HCT116 (cell line): ENCODE measurements around the gene ACSL3. TPM values are rescaled to one million over a fixed set of nuclear protein-coding genes. Genes with fewer than 3 reads are reported as not detected.

Experiments
- ATAC-seq: fragments of 200-7000 bp; cut with Tn5 transposase; 2 replicates; pipeline ENCODE4 v1.9.1; 2020; ENCODE audit warnings: mild to moderate bottlenecking, moderate library complexity
- BruUV-seq: library from RNA; stranded (reverse); fragments of 400-500 nt; replicated peaks from 2 replicates; lab custom pipeline; 2021; lab: Mats Ljungman, UMichigan
- CTCF ChIA-PET: fragments of 300-600 bp; sonication (Branson Sonifier 250); formaldehyde crosslinking; loops from one replicate; lab custom pipeline; 2021; ENCODE audit warnings: antibody characterized with exemption; lab: Charles Lee
- POLR2A ChIA-PET: fragments of 300-600, 350-600 bp; sonication (Branson Sonifier 250); formaldehyde crosslinking; loops from one replicate; lab custom pipeline; 2021; ENCODE audit warnings: antibody characterized with exemption; lab: Charles Lee
- RAD21 ChIA-PET, 2 experiments: fragments of 300-600 bp; sonication (Branson Sonifier 250); formaldehyde crosslinking; loops; one replicate each; lab custom pipeline; 2023; ENCODE audit warnings: low total read pairs in 2 of 2; ENCODE audit not compliant: uncharacterized antibody in 2 of 2, unreplicated experiment in 2 of 2, low non-redundant PET in 1 of 2; lab: Charles Lee
- DNase-seq: peaks from one replicate; pipeline ENCODE4 v3.0.0-alpha.2; 2010; ENCODE audit warnings: low read depth, low spot score
- H2AFZ ChIP-seq: fragments of 200-600 bp; shearing (Covaris generic), sonication (generic); 2 replicates; pipeline ENCODE4 v1.6.1; 2017; ENCODE audit warnings: low read depth, mixed run types, mixed read lengths, antibody characterized with exemption, low read length; ENCODE audit not compliant: poor library complexity, severe bottlenecking
- H3K27ac ChIP-seq: 2 replicates; pipeline ENCODE4 v1.5.1; 2012; ENCODE audit warnings: low read depth, low read length
- H3K27me3 ChIP-seq: fragments of 200-600 bp; sonication (generic); 2 replicates; pipeline ENCODE4 v1.6.1; 2016; ENCODE audit warnings: mixed run types, low read length, mixed read lengths; ENCODE audit not compliant: insufficient read depth
- H3K36me3 ChIP-seq, 2 experiments: fragments of 200-500 bp in 1 of 2; fragments of 200-600 bp in 1 of 2; sonication (Bioruptor generic) in 1 of 2; sonication (generic) in 1 of 2; 2 replicates each; pipeline versions ENCODE4 v1.5.1 to v1.6.1; 2014 to 2016; ENCODE audit warnings: low read length in 2 of 2, inconsistent platforms in 1 of 2, mixed read lengths in 1 of 2, mixed run types in 1 of 2; ENCODE audit not compliant: insufficient read depth in 2 of 2, control insufficient read depth in 1 of 2
- H3K4me1 ChIP-seq, 2 experiments: fragments of 200-600 bp in 1 of 2; sonication (generic) in 1 of 2; 2 replicates each; pipeline versions ENCODE4 v1.5.1 to v1.6.1; 2012 to 2017; ENCODE audit warnings: low read length in 2 of 2, inconsistent platforms in 1 of 2, mild to moderate bottlenecking in 1 of 2, mixed read lengths in 1 of 2, mixed run types in 1 of 2, moderate library complexity in 1 of 2; ENCODE audit not compliant: insufficient read depth in 2 of 2, control insufficient read depth in 1 of 2
- H3K4me2 ChIP-seq: fragments of 200-600 bp; sonication (generic); 2 replicates; pipeline ENCODE4 v1.6.1; 2017; ENCODE audit warnings: mixed run types, low read length, mixed read lengths
- H3K4me3 ChIP-seq, 2 experiments: fragments of 200-600 bp in 1 of 2; sonication (generic) in 1 of 2; replicated peaks in 1 of 2; 2 replicates each; pipeline ENCODE4 v1.5.1; 2011 to 2016; ENCODE audit warnings: low read length in 2 of 2, control low read depth in 1 of 2, low read depth in 1 of 2, mild to moderate bottlenecking in 1 of 2, mixed read lengths in 1 of 2, mixed run types in 1 of 2
- H3K79me2 ChIP-seq: fragments of 200-600 bp; sonication (generic); 2 replicates; pipeline ENCODE4 v1.6.1; 2017; ENCODE audit warnings: mild to moderate bottlenecking, mixed run types, low read length, moderate library complexity, mixed read lengths; ENCODE audit not compliant: insufficient read depth
- H3K9ac ChIP-seq: fragments of 200-600 bp; sonication (generic); 2 replicates; pipeline ENCODE4 v1.6.1; 2016; ENCODE audit warnings: low read length, mixed read lengths
- H3K9me2 ChIP-seq: fragments of 200-600 bp; sonication (generic), shearing (Covaris generic); 2 replicates; pipeline ENCODE4 v1.6.1; 2017; ENCODE audit warnings: mixed run types, mild to moderate bottlenecking, moderate library complexity; ENCODE audit not compliant: insufficient read depth
- H3K9me3 ChIP-seq, 2 experiments: fragments of 200-500 bp in 1 of 2; fragments of 200-600 bp in 1 of 2; sonication (Bioruptor generic) in 1 of 2; sonication (generic) in 1 of 2; 2 replicates each; pipeline ENCODE4 v1.6.1; 2014 to 2017; ENCODE audit warnings: low read length in 2 of 2, mixed read lengths in 2 of 2, inconsistent platforms in 1 of 2, low read depth in 1 of 2, mild to moderate bottlenecking in 1 of 2, mixed run types in 1 of 2, moderate library complexity in 1 of 2; ENCODE audit not compliant: control insufficient read depth in 1 of 2, insufficient read depth in 1 of 2
- H4K20me1 ChIP-seq: fragments of 200-600 bp; sonication (generic), shearing (Covaris generic); 2 replicates; pipeline ENCODE4 v1.6.1; 2017; ENCODE audit warnings: mixed run types, mild to moderate bottlenecking, moderate library complexity; ENCODE audit not compliant: insufficient read depth
- ATF3 ChIP-seq: IDR thresholded peaks from 2 replicates; pipeline ENCODE4 v1.6.1; 2012
- CBX3 ChIP-seq: IDR thresholded peaks from 2 replicates; pipeline ENCODE4 v1.6.1; 2012; ENCODE audit warnings: low read depth
- CEBPB ChIP-seq: IDR thresholded peaks from 2 replicates; pipeline ENCODE4 v1.6.1; 2012; ENCODE audit warnings: low read depth
- CTCF ChIP-seq, 3 experiments: fragments of 200-600 bp in 1 of 3; sonication (generic) in 1 of 3; IDR thresholded peaks in 2 of 3; conservative IDR thresholded peaks in 1 of 3; 2 replicates each; pipeline ENCODE4 v1.5.1; 2012 to 2017; ENCODE audit warnings: low read depth in 2 of 3, low read length in 2 of 3, antibody characterized with exemption in 1 of 3, borderline replicate concordance in 1 of 3, control low read depth in 1 of 3, mild to moderate bottlenecking in 1 of 3, mixed read lengths in 1 of 3, mixed run types in 1 of 3, moderate library complexity in 1 of 3; ENCODE audit not compliant: insufficient read depth in 1 of 3
- EGR1 ChIP-seq: IDR thresholded peaks from 2 replicates; pipeline ENCODE4 v1.6.1; 2012; ENCODE audit warnings: low read depth
- FOSL1 ChIP-seq: IDR thresholded peaks from 2 replicates; pipeline ENCODE4 v1.6.1; 2012; ENCODE audit warnings: low read depth
- MAX ChIP-seq: IDR thresholded peaks from 2 replicates; pipeline ENCODE4 v1.6.1; 2012
- POLR2AphosphoS5 ChIP-seq: IDR thresholded peaks from 2 replicates; pipeline ENCODE4 v1.6.1; 2011; ENCODE audit warnings: mild to moderate bottlenecking, low read depth, low read length, moderate library complexity
- RAD21 ChIP-seq: IDR thresholded peaks from 2 replicates; pipeline ENCODE4 v1.6.1; 2012; ENCODE audit warnings: low read depth, mild to moderate bottlenecking
- REST ChIP-seq: IDR thresholded peaks from 2 replicates; pipeline ENCODE4 v1.6.1; 2012; ENCODE audit warnings: low read depth
- SIN3A ChIP-seq: IDR thresholded peaks from 2 replicates; pipeline ENCODE4 v1.6.1; 2012; ENCODE audit warnings: low read depth
- SP1 ChIP-seq: IDR thresholded peaks from 2 replicates; pipeline ENCODE4 v1.6.1; 2012; ENCODE audit warnings: low read depth
- SRF ChIP-seq: IDR thresholded peaks from 2 replicates; pipeline ENCODE4 v1.6.1; 2012; ENCODE audit warnings: low read depth
- YY1 ChIP-seq: IDR thresholded peaks from 2 replicates; pipeline ENCODE4 v1.6.1; 2011; ENCODE audit warnings: low read length, low read depth, moderate library complexity, mild to moderate bottlenecking; ENCODE audit not compliant: insufficient replicate concordance; ENCODE audit errors: extremely low read depth
- ZFX ChIP-seq: fragments of 450-650 bp; IDR thresholded peaks from 2 replicates; pipeline ENCODE4 v1.6.1; 2017
- ZNF274 ChIP-seq: fragments of 200-500 bp; sonication (Bioruptor generic); IDR thresholded peaks from 2 replicates; pipeline ENCODE4 v1.6.1; 2014; ENCODE audit warnings: mild to moderate bottlenecking, low read depth, low read length, inconsistent platforms
- intact Hi-C: fragments of 100-400 bp; cut with micrococcal nuclease; formaldehyde crosslinking; loops from 2 replicates; pipeline ENCODE4 v1.10.0; 2022
- total RNA-seq: library from RNA; stranded (reverse); gene quantifications from one replicate; pipeline ENCODE4 v1.2.1, GENCODE V29; 2021; ENCODE audit not compliant: unreplicated experiment

ACSL3 gene
- total RNA-seq, 1 experiment from 2014 or later, result 142 TPM

GRCh38 chr2:222955008-222955407 lies 94.2 kb downstream of the ACSL3 start (continued):
- TF ChIP-seq REST, result no peak
- TF ChIP-seq CEBPB, result no peak
- TF ChIP-seq ZFX, result no peak

GRCh38 chr2:222959358-222959757 lies 98.5 kb downstream of the ACSL3 start:
- H3K4me1 ChIP-seq, result peaks cover 9 to 15% of the 10 kb centered on the region in 2 experiments; a peak in 3 of 4 replicates
- H3K4me3 ChIP-seq, result no peak overlapping the region
- H3K79me2 ChIP-seq, result no peaks in the 10 kb centered on the region
- H3K36me3 ChIP-seq, result no peaks in the 10 kb centered on the region
- H3K27me3 ChIP-seq, result no peaks in the 10 kb centered on the region
- no TSS peak for BruUV-seq
- no peak overlapping the region for H3K27ac ChIP-seq
- H3K9me3 ChIP-seq, result no peaks in the 10 kb centered on the region
- DNase-seq (peak; percentile 55), ATAC-seq (peak; percentile 97)
- ChIA-PET CTCF (interaction anchor here (0.8 to 2.0 kb wide), 7 partner anchors 20 to 839 kb away, joined by 3 to 6 read pairs (median 4); no protein-coding TSS in a partner anchor), POLR2A (no interaction called here), RAD21 (interaction anchor here in 1 of 2 experiments (1.1 kb wide), 1 partner anchor 12 kb away, joined by 5 read pairs; no protein-coding TSS in a partner anchor)
- H4K20me1 ChIP-seq, result no peaks in the 10 kb centered on the region
- no peak overlapping the region for H3K9ac ChIP-seq
- H3K9me2 ChIP-seq, result no peaks in the 10 kb centered on the region
- H3K4me2 ChIP-seq, result peak overlapping the region; percentile 43
- intact Hi-C loops, result no loop called here
- no peak overlapping the region for H2AFZ ChIP-seq
- TF ChIP-seq YY1, result no peak
- TF ChIP-seq RAD21, result peak; percentile 58
- TF ChIP-seq ZFX, result no peak
- TF ChIP-seq REST, result no peak
- TF ChIP-seq SIN3A, result no peak
- TF ChIP-seq SP1, result no peak
- TF ChIP-seq ATF3, result no peak
- TF ChIP-seq SRF, result no peak
- TF ChIP-seq POLR2AphosphoS5, result no peak
- TF ChIP-seq ZNF274, result no peak
- TF ChIP-seq MAX, result 0 out of 2 replicates have a peak, but pooled peaks have one; percentile 22
- peak; percentile 28; the same call in 1 of the 2 replicates for TF ChIP-seq CBX3
- peak; percentile 38 to 53 (median 50); a peak in 4 of 6 replicates for TF ChIP-seq CTCF (IDR thresholded peaks at IDR 0.05 in 2 of 3, conservative IDR thresholded peaks at IDR 0.05 in 1 of 3; ENCODE audit: borderline replicate concordance in 1 of 3, insufficient read depth in 1 of 3, low read depth in 2 of 3, low read length in 2 of 3)
- peak; percentile 49 for TF ChIP-seq FOSL1
- no peak for TF ChIP-seq CEBPB
- no peak for TF ChIP-seq EGR1
